Stimulated activated naive B cell treated with anti-CD40 and anti-IgM and Interleukin-4, amounts not matched to agents 10 μg/mL and 1 μg/mL and 100 μg/mL, for 72 hours (primary cell): ENCODE results near the gene URM1.

ENCODE experiments used
- ATAC-seq, 2 donors: fragments of 150-1000 bp; cut with Tn5 transposase; replicated peaks; 2 replicates each; pipeline ENCODE4 v1.10.0; 2021; ENCODE audit warnings: moderate library complexity in 1 of 2
- DNase-seq: peaks from one replicate; pipeline ENCODE4 v3.0.0; 2021
- H3K27ac Mint-ChIP-seq: one replicate; pipeline ENCODE4 v1.8.0; 2022; ENCODE audit warnings: mild to moderate bottlenecking, mixed read lengths
- H3K27me3 Mint-ChIP-seq, 2 donors: one replicate each; pipeline ENCODE4 v1.8.0; 2022; ENCODE audit warnings: mixed read lengths in 2 of 2
- H3K36me3 Mint-ChIP-seq, 2 donors: one replicate each; pipeline ENCODE4 v1.8.0; 2022; ENCODE audit warnings: mixed read lengths in 2 of 2, mild to moderate bottlenecking in 1 of 2
- H3K4me1 Mint-ChIP-seq, 2 donors: one replicate each; pipeline ENCODE4 v1.8.0; 2022; ENCODE audit warnings: mixed read lengths in 2 of 2, mild to moderate bottlenecking in 1 of 2
- H3K4me3 Mint-ChIP-seq, 2 donors: one replicate each; pipeline ENCODE4 v1.8.0; 2022; ENCODE audit warnings: mild to moderate bottlenecking in 2 of 2, mixed read lengths in 2 of 2, moderate library complexity in 1 of 2
- H3K9me3 Mint-ChIP-seq, 2 donors: one replicate each; pipeline ENCODE4 v1.8.0; 2022; ENCODE audit warnings: mixed read lengths in 2 of 2, mild to moderate bottlenecking in 1 of 2

Gene URM1

GRCh38 chr9:128385496-128386460 is 14.6 kb downstream of the URM1 start:
- Mint-ChIP-seq H3K4me1 (no peaks in the 10 kb centered on the region), H3K4me3 (no peak overlapping the region), H3K27me3 (no peaks in the 10 kb centered on the region), H3K27ac (peak overlapping the region; percentile 42), H3K9me3 (no peaks in the 10 kb centered on the region), H3K36me3 (peaks cover 26 to 44% of the 10 kb centered on the region in 2 donors)
- ATAC-seq (no peak), DNase-seq (no peak)

GRCh38 chr9:128388150-128388549 is 17.0 kb downstream of the URM1 start:
- DNase-seq (no peak), ATAC-seq (no peak)
- Mint-ChIP-seq H3K9me3 (no peaks in the 10 kb centered on the region), H3K27me3 (no peaks in the 10 kb centered on the region), H3K27ac (no peak overlapping the region), H3K36me3 (peaks cover 40 to 53% of the 10 kb centered on the region in 2 donors), H3K4me3 (no peak overlapping the region), H3K4me1 (no peaks in the 10 kb centered on the region)

- no peak overlapping the region for H3K27ac Mint-ChIP-seq
- no peak for ATAC-seq
- no peaks in the 10 kb centered on the region for H3K4me1 Mint-ChIP-seq
- no peak for DNase-seq
- H3K9me3 Mint-ChIP-seq = no peaks in the 10 kb centered on the region
- no peak overlapping the region for H3K4me3 Mint-ChIP-seq
- H3K36me3 Mint-ChIP-seq = peaks cover 46 to 54% of the 10 kb centered on the region in 2 donors
- no peaks in the 10 kb centered on the region for H3K27me3 Mint-ChIP-seq
Measured at GRCh38 chr9:128389395-128390149, 18.4 kb downstream of the URM1 start.

- Mint-ChIP-seq H3K27ac (no peak overlapping the region), H3K4me3 (no peak overlapping the region), H3K9me3 (no peaks in the 10 kb centered on the region), H3K4me1 (no peaks in the 10 kb centered on the region), H3K36me3 (peaks cover 41 to 47% of the 10 kb centered on the region in 2 donors), H3K27me3 (no peaks in the 10 kb centered on the region)
- DNase-seq (no peak), ATAC-seq (no peak)
Measured at GRCh38 chr9:128390150-128390812, 19.1 kb downstream of the URM1 start.

- Mint-ChIP-seq H3K36me3 (peaks cover 39 to 42% of the 10 kb centered on the region in 2 donors), H3K9me3 (no peaks in the 10 kb centered on the region), H3K4me1 (no peaks in the 10 kb centered on the region), H3K27ac (peak overlapping the region; percentile 10), H3K27me3 (no peaks in the 10 kb centered on the region), H3K4me3 (no peak overlapping the region)
- ATAC-seq (no peak), DNase-seq (no peak)
Measured at GRCh38 chr9:128390813-128391711, 19.9 kb downstream of the URM1 start.

GRCh38 chr9:128391956-128392301 is 20.8 kb downstream of the URM1 start:
- ATAC-seq (no peak), DNase-seq (no peak)
- Mint-ChIP-seq H3K36me3 (peaks cover 37 to 39% of the 10 kb centered on the region in 2 donors), H3K9me3 (no peaks in the 10 kb centered on the region), H3K27me3 (peaks cover 2 to 3% of the 10 kb centered on the region in 2 donors), H3K4me3 (no peak overlapping the region), H3K27ac (peak overlapping the region; percentile 87), H3K4me1 (peaks cover 2 to 5% of the 10 kb centered on the region in 2 donors)

- Mint-ChIP-seq H3K9me3 (no peaks in the 10 kb centered on the region), H3K4me3 (no peak overlapping the region), H3K4me1 (peaks cover 4 to 11% of the 10 kb centered on the region in 2 donors), H3K27me3 (peaks cover 3 to 9% of the 10 kb centered on the region in 2 donors), H3K36me3 (peaks cover 37 to 38% of the 10 kb centered on the region in 2 donors), H3K27ac (peak overlapping the region; percentile 87)
- DNase-seq (no peak), ATAC-seq (no peak)
Measured at GRCh38 chr9:128392302-128393144, 21.3 kb downstream of the URM1 start.

GRCh38 chr9:128393145-128393775 is 22.1 kb downstream of the URM1 start:
- H3K27ac Mint-ChIP-seq = no peak overlapping the region
- peaks cover 33 to 37% of the 10 kb centered on the region in 2 donors for H3K36me3 Mint-ChIP-seq
- no peak overlapping the region for H3K4me3 Mint-ChIP-seq
- H3K27me3 Mint-ChIP-seq = peaks cover 3 to 15% of the 10 kb centered on the region in 2 donors
- DNase-seq = no peak
- no peaks in the 10 kb centered on the region for H3K9me3 Mint-ChIP-seq
- no peak for ATAC-seq
- H3K4me1 Mint-ChIP-seq = peaks cover 6 to 14% of the 10 kb centered on the region in 2 donors

DNA sequence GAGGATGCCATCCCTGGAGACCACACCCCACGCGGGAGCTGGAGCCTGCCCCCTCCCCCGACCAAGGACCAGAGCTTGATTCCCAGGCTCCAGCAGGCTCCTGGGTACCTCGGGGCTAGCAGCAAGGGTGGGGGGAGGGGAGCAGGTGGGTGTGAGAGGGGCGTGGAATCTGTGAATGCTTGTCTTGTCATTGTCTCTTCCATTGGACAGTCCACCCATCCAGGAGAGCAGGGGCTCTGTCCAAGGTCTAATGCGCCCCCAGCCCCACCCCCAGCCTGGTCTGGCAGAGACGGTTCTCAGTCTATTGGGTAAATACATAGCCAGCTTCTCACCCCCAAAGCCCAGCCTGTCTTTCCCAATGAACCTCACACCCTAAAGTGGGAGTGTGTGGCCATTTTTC is 22.8 kb downstream of the URM1 start:
- H3K27ac Mint-ChIP-seq = peak overlapping the region; percentile 20
- no peaks in the 10 kb centered on the region for H3K9me3 Mint-ChIP-seq
- peaks cover 3 to 15% of the 10 kb centered on the region in 2 donors for H3K27me3 Mint-ChIP-seq
- DNase-seq = no peak
- peaks cover 6 to 14% of the 10 kb centered on the region in 2 donors for H3K4me1 Mint-ChIP-seq
- H3K36me3 Mint-ChIP-seq = peaks cover 32 to 37% of the 10 kb centered on the region in 2 donors
- ATAC-seq = no peak
- H3K4me3 Mint-ChIP-seq = no peak overlapping the region

GRCh38 chr9:128394379-128395168 is 23.4 kb downstream of the URM1 start:
- H3K27ac Mint-ChIP-seq = no peak overlapping the region
- H3K4me1 Mint-ChIP-seq = peaks cover 6 to 14% of the 10 kb centered on the region in 2 donors
- peaks cover 27 to 32% of the 10 kb centered on the region in 2 donors for H3K36me3 Mint-ChIP-seq
- H3K27me3 Mint-ChIP-seq = peaks cover 3 to 15% of the 10 kb centered on the region in 2 donors
- ATAC-seq = no peak
- H3K4me3 Mint-ChIP-seq = no peak overlapping the region
- no peak for DNase-seq
- no peaks in the 10 kb centered on the region for H3K9me3 Mint-ChIP-seq

- no peak overlapping the region for H3K4me3 Mint-ChIP-seq
- no peak overlapping the region for H3K27ac Mint-ChIP-seq
- H3K36me3 Mint-ChIP-seq = peaks cover 14% of the 10 kb centered on the region in 2 donors
- no peak for DNase-seq
- peaks cover 3 to 15% of the 10 kb centered on the region in 2 donors for H3K27me3 Mint-ChIP-seq
- ATAC-seq = peak in 1 of 2 donors; percentile 38
- no peaks in the 10 kb centered on the region for H3K9me3 Mint-ChIP-seq
- peaks cover 6 to 14% of the 10 kb centered on the region in 2 donors for H3K4me1 Mint-ChIP-seq
Measured at GRCh38 chr9:128396970-128397613, 25.9 kb downstream of the URM1 start.
